HepG2 (cell line): ENCODE results near the gene GSPT1. TPM values are rescaled to one million over a fixed set of nuclear protein-coding genes. Genes with fewer than 3 reads are reported as not detected.

Experiments used
- ASH2L ChIP-seq: fragments of 300-600, 200-600 bp; sonication (generic); IDR thresholded peaks from 2 replicates; pipeline ENCODE4 v1.7.0; 2017; ENCODE audit warnings: low read depth, mild to moderate bottlenecking, moderate library complexity, mixed read lengths, low read length; ENCODE audit not compliant: insufficient read length
- BRCA1 ChIP-seq: sonication (generic); formaldehyde crosslinking; IDR thresholded peaks from 2 replicates; pipeline ENCODE4 v1.4.0; 2020; ENCODE audit warnings: missing genetic modification reagents
- DPF2 ChIP-seq: sonication (generic); formaldehyde crosslinking; IDR thresholded peaks from 2 replicates; pipeline ENCODE4 v1.4.0; 2020; ENCODE audit warnings: mild to moderate bottlenecking, low read depth, missing genetic modification reagents, borderline replicate concordance
- HDAC1 ChIP-seq: sonication (generic); formaldehyde crosslinking; IDR thresholded peaks from 2 replicates; pipeline ENCODE4 v1.5.1; 2020; ENCODE audit warnings: mild to moderate bottlenecking, missing genetic modification reagents
- MBD4 ChIP-seq: IDR thresholded peaks from 2 replicates; pipeline ENCODE4 v1.6.1; 2012; ENCODE audit warnings: low read length, inconsistent platforms, borderline replicate concordance
- PPARG ChIP-seq: conservative IDR thresholded peaks from 2 replicates; pipeline ENCODE4 v1.6.1; 2016; ENCODE audit warnings: missing biosample characterization, missing genetic modification reagents
- RAD51 ChIP-seq: fragments of 450-650 bp; IDR thresholded peaks from 2 replicates; pipeline ENCODE4 v1.6.1; 2016; ENCODE audit warnings: borderline replicate concordance
- TBX3 ChIP-seq: fragments of 450-650 bp; IDR thresholded peaks from 2 replicates; pipeline ENCODE4 v1.6.1; 2017; ENCODE audit warnings: antibody characterized with exemption, mild to moderate bottlenecking, inconsistent platforms, borderline replicate concordance
- TGIF2 ChIP-seq: IDR thresholded peaks from 2 replicates; pipeline ENCODE4 v1.6.1; 2016; ENCODE audit warnings: control low read depth, missing compliant biosample characterization
- ZBTB7A ChIP-seq: sonication (generic); formaldehyde crosslinking; IDR thresholded peaks from 2 replicates; pipeline ENCODE4 v1.8.0; 2022; ENCODE audit warnings: mild to moderate bottlenecking, missing genetic modification reagents
- ZEB1 ChIP-seq: IDR thresholded peaks from 2 replicates; pipeline ENCODE4 v1.6.1; 2012; ENCODE audit warnings: mild to moderate bottlenecking, low read depth, inconsistent platforms; ENCODE audit not compliant: insufficient replicate concordance
- ZNF12 ChIP-seq: sonication (generic); formaldehyde crosslinking; IDR thresholded peaks from 2 replicates; pipeline ENCODE4 v1.5.0; 2020; ENCODE audit warnings: missing genetic modification reagents
- ZNF124 ChIP-seq: sonication (generic); formaldehyde crosslinking; IDR thresholded peaks from 2 replicates; pipeline ENCODE4 v1.4.0; 2020; ENCODE audit warnings: missing genetic modification reagents
- ZNF17 ChIP-seq: sonication (generic); formaldehyde crosslinking; IDR thresholded peaks from 2 replicates; pipeline ENCODE4 v1.5.0; 2020; ENCODE audit warnings: mild to moderate bottlenecking, missing genetic modification reagents
- ZNF234 ChIP-seq: sonication (generic); formaldehyde crosslinking; conservative IDR thresholded peaks from 2 replicates; pipeline ENCODE4 v1.5.1; 2020; ENCODE audit warnings: mild to moderate bottlenecking, missing genetic modification reagents
- ZNF264 ChIP-seq: sonication (generic); formaldehyde crosslinking; IDR thresholded peaks from 2 replicates; pipeline ENCODE4 v1.4.0; 2020; ENCODE audit warnings: missing genetic modification reagents
- ZNF496 ChIP-seq: sonication (generic); formaldehyde crosslinking; IDR thresholded peaks from 2 replicates; pipeline ENCODE4 v1.8.1; 2023; ENCODE audit warnings: mild to moderate bottlenecking, moderate library complexity, missing genetic modification reagents; ENCODE audit not compliant: insufficient replicate concordance
- ZNF607 ChIP-seq: sonication (generic); formaldehyde crosslinking; IDR thresholded peaks from 2 replicates; pipeline ENCODE4 v1.5.1; 2020; ENCODE audit warnings: missing genetic modification reagents, mild to moderate bottlenecking, borderline replicate concordance
- ZNF75D ChIP-seq: sonication (generic); formaldehyde crosslinking; IDR thresholded peaks from 2 replicates; pipeline ENCODE4 v1.8.1; 2023; ENCODE audit warnings: missing genetic modification reagents, mild to moderate bottlenecking, borderline replicate concordance
- ZNF773 ChIP-seq: sonication (generic); formaldehyde crosslinking; IDR thresholded peaks from 2 replicates; pipeline ENCODE4 v1.4.0; 2020; ENCODE audit warnings: missing genetic modification reagents, borderline replicate concordance
- polyA plus RNA-seq, 8 experiments: library from polyadenylated mRNA; depleted of rRNA in 3 of 8; stranded (reverse) in 7 of 8; unstranded in 1 of 8; fragments of >200 nt; fragmentation: Illumina TruSeq in 4 of 8; extraction: Trizol in 4 of 8; gene quantifications; 2 replicates each; pipeline versions ENCODE4 v1.2.1 to v1.2.3, GENCODE V29; 2011 to 2016; ENCODE audit warnings: low read depth in 4 of 8, missing spikeins in 1 of 8, mixed read lengths in 1 of 8; ENCODE audit not compliant: insufficient read depth in 1 of 8
- total RNA-seq, 5 experiments: library from RNA; depleted of rRNA; stranded (reverse); fragments of >200 nt; fragmentation: Illumina TruSeq; extraction: Trizol; gene quantifications; 2 replicates each; pipeline ENCODE4 v1.2.3, GENCODE V29; 2016; ENCODE audit warnings: low read depth in 1 of 5
- TF ChIP-seq, protein P1 (sequence below): sonication (generic); formaldehyde crosslinking; IDR thresholded peaks from 2 replicates; pipeline ENCODE4 v1.5.0; 2020; ENCODE audit warnings: mild to moderate bottlenecking, missing genetic modification reagents
- TF ChIP-seq, protein P2 (sequence below): sonication (generic); formaldehyde crosslinking; conservative IDR thresholded peaks from 2 replicates; pipeline ENCODE4 v1.8.0; 2022; ENCODE audit warnings: mild to moderate bottlenecking, moderate library complexity, missing genetic modification reagents
- TF ChIP-seq, protein P3 (sequence below): sonication (generic); formaldehyde crosslinking; IDR thresholded peaks from 2 replicates; pipeline ENCODE4 v1.4.0; 2020; ENCODE audit warnings: missing genetic modification reagents

GSPT1 gene
- total and polyA plus RNA-seq, 2 of the 13 experiments (the other 11 are each of a cell fraction or from before 2014, with no cell fraction given), result 120 to 316 TPM

DNA sequence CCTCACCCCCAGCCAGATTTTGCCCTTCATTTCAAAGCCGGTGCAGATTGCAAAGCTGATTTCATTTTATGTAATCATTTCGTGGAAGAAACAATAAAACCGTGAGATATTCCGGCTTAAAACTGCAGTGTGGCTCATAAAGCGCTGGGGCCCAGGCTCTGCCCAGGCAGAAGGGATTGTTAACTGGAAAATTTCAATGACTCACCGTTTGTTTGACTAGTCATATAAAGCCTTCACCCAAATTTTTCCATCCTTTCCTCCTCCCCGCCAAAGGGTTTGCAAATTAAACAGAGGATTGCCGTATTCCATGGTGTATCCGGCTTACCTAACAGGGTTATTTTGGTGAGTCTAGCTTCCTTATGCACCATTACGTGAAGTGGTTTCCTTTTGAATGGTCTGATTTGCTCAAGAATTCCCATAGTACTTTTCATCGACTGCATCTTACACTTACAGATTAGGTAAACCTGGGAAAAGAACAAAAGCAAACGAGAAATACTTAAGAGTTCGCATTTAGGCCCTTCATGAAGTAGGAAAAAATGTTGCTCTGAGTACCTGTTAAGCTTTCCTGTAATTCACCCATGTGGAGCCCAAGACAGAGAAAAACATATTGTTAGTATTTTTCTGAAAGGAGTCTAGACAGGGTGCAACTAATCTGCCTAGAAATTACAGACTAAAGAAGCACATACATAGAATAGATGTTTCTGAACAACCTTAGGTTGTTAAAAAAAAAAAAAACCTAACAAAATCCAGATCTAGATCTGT lies 949 bp upstream of the GSPT1 start (continued):
- TF ChIP-seq ZNF17 (CRISPR knock-in tag) (peak; percentile 60; the same call in 1 of the 2 replicates), ZNF124 (CRISPR knock-in tag) (peak; percentile 99), ZNF773 (0 out of 2 replicates have a peak, but pooled peaks have one; percentile 45), ASH2L (peak; percentile 58), RAD51 (0 out of 2 replicates have a peak, but pooled peaks have one; percentile 25), ZNF607 (CRISPR knock-in tag) (0 out of 2 replicates have a peak, but pooled peaks have one; percentile 3), BRCA1 (CRISPR knock-in tag) (no peak; the same call in none of the 2 replicates), ZBTB7A (CRISPR knock-in tag) (no peak), HDAC1 (no peak), PPARG (CRISPR knock-in tag) (peak; percentile 59), ZNF264 (CRISPR knock-in tag) (peak; percentile 76; the same call in 1 of the 2 replicates), ZNF12 (0 out of 2 replicates have a peak, but pooled peaks have one; percentile 8), ZNF496 (CRISPR knock-in tag) (no peak), ZEB1 (peak; percentile 11), TGIF2 (CRISPR knock-in tag) (no peak), ZNF75D (CRISPR knock-in tag) (peak; percentile 67; the same call in 1 of the 2 replicates), TBX3 (peak; percentile 19; the same call in 1 of the 2 replicates), DPF2 (CRISPR knock-in tag) (no peak), MBD4 (peak; percentile 81), ZNF234 (peak; percentile 10; the same call in 1 of the 2 replicates)
- TF ChIP-seq, protein P1, sequence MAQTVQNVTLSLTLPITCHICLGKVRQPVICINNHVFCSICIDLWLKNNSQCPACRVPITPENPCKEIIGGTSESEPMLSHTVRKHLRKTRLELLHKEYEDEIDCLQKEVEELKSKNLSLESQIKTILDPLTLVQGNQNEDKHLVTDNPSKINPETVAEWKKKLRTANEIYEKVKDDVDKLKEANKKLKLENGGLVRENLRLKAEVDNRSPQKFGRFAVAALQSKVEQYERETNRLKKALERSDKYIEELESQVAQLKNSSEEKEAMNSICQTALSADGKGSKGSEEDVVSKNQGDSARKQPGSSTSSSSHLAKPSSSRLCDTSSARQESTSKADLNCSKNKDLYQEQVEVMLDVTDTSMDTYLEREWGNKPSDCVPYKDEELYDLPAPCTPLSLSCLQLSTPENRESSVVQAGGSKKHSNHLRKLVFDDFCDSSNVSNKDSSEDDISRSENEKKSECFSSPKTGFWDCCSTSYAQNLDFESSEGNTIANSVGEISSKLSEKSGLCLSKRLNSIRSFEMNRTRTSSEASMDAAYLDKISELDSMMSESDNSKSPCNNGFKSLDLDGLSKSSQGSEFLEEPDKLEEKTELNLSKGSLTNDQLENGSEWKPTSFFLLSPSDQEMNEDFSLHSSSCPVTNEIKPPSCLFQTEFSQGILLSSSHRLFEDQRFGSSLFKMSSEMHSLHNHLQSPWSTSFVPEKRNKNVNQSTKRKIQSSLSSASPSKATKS (CRISPR knock-in tag), result peak; percentile 85; the same call in 1 of the 2 replicates
- TF ChIP-seq, protein P2, sequence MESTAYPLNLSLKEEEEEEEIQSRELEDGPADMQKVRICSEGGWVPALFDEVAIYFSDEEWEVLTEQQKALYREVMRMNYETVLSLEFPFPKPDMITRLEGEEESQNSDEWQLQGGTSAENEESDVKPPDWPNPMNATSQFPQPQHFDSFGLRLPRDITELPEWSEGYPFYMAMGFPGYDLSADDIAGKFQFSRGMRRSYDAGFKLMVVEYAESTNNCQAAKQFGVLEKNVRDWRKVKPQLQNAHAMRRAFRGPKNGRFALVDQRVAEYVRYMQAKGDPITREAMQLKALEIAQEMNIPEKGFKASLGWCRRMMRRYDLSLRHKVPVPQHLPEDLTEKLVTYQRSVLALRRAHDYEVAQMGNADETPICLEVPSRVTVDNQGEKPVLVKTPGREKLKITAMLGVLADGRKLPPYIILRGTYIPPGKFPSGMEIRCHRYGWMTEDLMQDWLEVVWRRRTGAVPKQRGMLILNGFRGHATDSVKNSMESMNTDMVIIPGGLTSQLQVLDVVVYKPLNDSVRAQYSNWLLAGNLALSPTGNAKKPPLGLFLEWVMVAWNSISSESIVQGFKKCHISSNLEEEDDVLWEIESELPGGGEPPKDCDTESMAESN, result peak; percentile 93
- TF ChIP-seq, protein P3, sequence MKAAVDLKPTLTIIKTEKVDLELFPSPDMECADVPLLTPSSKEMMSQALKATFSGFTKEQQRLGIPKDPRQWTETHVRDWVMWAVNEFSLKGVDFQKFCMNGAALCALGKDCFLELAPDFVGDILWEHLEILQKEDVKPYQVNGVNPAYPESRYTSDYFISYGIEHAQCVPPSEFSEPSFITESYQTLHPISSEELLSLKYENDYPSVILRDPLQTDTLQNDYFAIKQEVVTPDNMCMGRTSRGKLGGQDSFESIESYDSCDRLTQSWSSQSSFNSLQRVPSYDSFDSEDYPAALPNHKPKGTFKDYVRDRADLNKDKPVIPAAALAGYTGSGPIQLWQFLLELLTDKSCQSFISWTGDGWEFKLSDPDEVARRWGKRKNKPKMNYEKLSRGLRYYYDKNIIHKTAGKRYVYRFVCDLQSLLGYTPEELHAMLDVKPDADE, result peak; percentile 82; the same call in 1 of the 2 replicates
